Duodenal mucosa (tissue), 2 donors: ENCODE measurements around the gene ADORA2A.

ENCODE experiments used
- H3K27ac ChIP-seq: one replicate; pipeline ENCODE4 v1.7.0; 2013; ENCODE audit warnings: low read depth, low read length
- H3K27me3 ChIP-seq, 2 donors: one replicate each; pipeline ENCODE4 v1.7.0; 2013; ENCODE audit warnings: low read length in 2 of 2, control low read depth in 1 of 2; ENCODE audit not compliant: insufficient read depth in 2 of 2, control insufficient read depth in 1 of 2
- H3K36me3 ChIP-seq, 2 donors: one replicate each; pipeline ENCODE4 v1.7.0; 2013; ENCODE audit warnings: low read length in 2 of 2, control low read depth in 1 of 2; ENCODE audit not compliant: insufficient read depth in 2 of 2, control insufficient read depth in 1 of 2
- H3K4me1 ChIP-seq, 2 donors: one replicate each; pipeline ENCODE4 v1.7.0; 2013; ENCODE audit warnings: low read length in 2 of 2, control low read depth in 1 of 2; ENCODE audit not compliant: insufficient read depth in 2 of 2, control insufficient read depth in 1 of 2
- H3K4me3 ChIP-seq, 2 donors: one replicate each; pipeline ENCODE4 v1.7.0; 2013; ENCODE audit warnings: low read length in 2 of 2, low read depth in 1 of 2
- H3K9ac ChIP-seq, 2 donors: one replicate each; pipeline ENCODE4 v1.7.0; 2013; ENCODE audit warnings: low read length in 2 of 2, low read depth in 1 of 2
- H3K9me3 ChIP-seq, 2 donors: one replicate each; pipeline ENCODE4 v1.7.0; 2013; ENCODE audit warnings: low read length in 2 of 2, control low read depth in 1 of 2; ENCODE audit not compliant: control insufficient read depth in 1 of 2

The ADORA2A gene

GRCh38 chr22:24440270-24440717 lies 12.9 kb downstream of the ADORA2A start:
- Histone ChIP-seq H3K9me3 (no peaks in the 10 kb centered on the region), H3K4me3 (no peak overlapping the region), H3K36me3 (peaks cover 0 to 7% of the 10 kb centered on the region in 2 donors), H3K4me1 (peaks cover 7 to 15% of the 10 kb centered on the region in 2 donors), H3K27me3 (no peaks in the 10 kb centered on the region), H3K27ac (no peak overlapping the region), H3K9ac (no peak overlapping the region)

GRCh38 chr22:24440718-24441405 lies 13.5 kb downstream of the ADORA2A start:
- H3K27ac ChIP-seq: no peak overlapping the region

GRCh38 chr22:24441406-24442351 lies 14.3 kb downstream of the ADORA2A start:
- peaks cover 0 to 7% of the 10 kb centered on the region in 2 donors for H3K36me3 ChIP-seq
- H3K27ac ChIP-seq: no peak overlapping the region
- peaks cover 0 to 6% of the 10 kb centered on the region in 2 donors for H3K4me1 ChIP-seq
- no peaks in the 10 kb centered on the region for H3K9me3 ChIP-seq
- no peak overlapping the region for H3K9ac ChIP-seq
- H3K27me3 ChIP-seq: no peaks in the 10 kb centered on the region
- no peak overlapping the region for H3K4me3 ChIP-seq

More at GRCh38 chr22:24440718-24441405, 13.5 kb downstream of the ADORA2A start:
- Histone ChIP-seq H3K4me1 (peaks cover 2 to 10% of the 10 kb centered on the region in 2 donors), H3K36me3 (peaks cover 0 to 7% of the 10 kb centered on the region in 2 donors), H3K9ac (no peak overlapping the region), H3K4me3 (no peak overlapping the region), H3K27me3 (no peaks in the 10 kb centered on the region), H3K9me3 (no peaks in the 10 kb centered on the region)

- Histone ChIP-seq H3K9ac (no peak overlapping the region), H3K9me3 (no peaks in the 10 kb centered on the region), H3K4me1 (no peaks in the 10 kb centered on the region), H3K27ac (no peak overlapping the region), H3K27me3 (no peaks in the 10 kb centered on the region), H3K36me3 (peaks cover 0 to 7% of the 10 kb centered on the region in 2 donors), H3K4me3 (no peak overlapping the region)
Measured at GRCh38 chr22:24442352-24442744, 14.9 kb downstream of the ADORA2A start.

- H3K36me3 ChIP-seq: peaks cover 0 to 7% of the 10 kb centered on the region in 2 donors
- no peaks in the 10 kb centered on the region for H3K9me3 ChIP-seq
- no peak overlapping the region for H3K9ac ChIP-seq
- no peak overlapping the region for H3K4me3 ChIP-seq
- H3K27ac ChIP-seq: no peak overlapping the region
- H3K4me1 ChIP-seq: no peaks in the 10 kb centered on the region
- H3K27me3 ChIP-seq: no peaks in the 10 kb centered on the region
Measured at GRCh38 chr22:24443668-24444067, 16.3 kb downstream of the ADORA2A start.

GRCh38 chr22:24444251-24444650 lies 16.9 kb downstream of the ADORA2A start:
- no peaks in the 10 kb centered on the region for H3K4me1 ChIP-seq
- H3K27me3 ChIP-seq: no peaks in the 10 kb centered on the region
- no peak overlapping the region for H3K27ac ChIP-seq

GRCh38 chr22:24444729-24445466 lies 17.5 kb downstream of the ADORA2A start:
- Histone ChIP-seq H3K27ac (no peak overlapping the region), H3K4me1 (no peaks in the 10 kb centered on the region), H3K36me3 (peaks cover 0 to 7% of the 10 kb centered on the region in 2 donors), H3K9me3 (no peaks in the 10 kb centered on the region), H3K4me3 (no peak overlapping the region), H3K9ac (no peak overlapping the region), H3K27me3 (no peaks in the 10 kb centered on the region)

More at GRCh38 chr22:24444251-24444650, 16.9 kb downstream of the ADORA2A start:
- H3K9ac ChIP-seq: no peak overlapping the region
- H3K4me3 ChIP-seq: no peak overlapping the region
- H3K36me3 ChIP-seq: peaks cover 0 to 7% of the 10 kb centered on the region in 2 donors
- no peaks in the 10 kb centered on the region for H3K9me3 ChIP-seq

- Histone ChIP-seq H3K9ac (no peak overlapping the region), H3K4me1 (no peaks in the 10 kb centered on the region), H3K4me3 (no peak overlapping the region), H3K27me3 (no peaks in the 10 kb centered on the region), H3K9me3 (no peaks in the 10 kb centered on the region), H3K36me3 (peaks cover 0 to 7% of the 10 kb centered on the region in 2 donors), H3K27ac (no peak overlapping the region)
Measured at GRCh38 chr22:24445481-24446259, 18.3 kb downstream of the ADORA2A start.

- no peaks in the 10 kb centered on the region for H3K27me3 ChIP-seq
- H3K36me3 ChIP-seq: peaks cover 0 to 3% of the 10 kb centered on the region in 2 donors
- H3K4me1 ChIP-seq: no peaks in the 10 kb centered on the region
Measured at GRCh38 chr22:24446260-24446611, 18.8 kb downstream of the ADORA2A start.

More at GRCh38 chr22:24446260-24446611, 18.8 kb downstream of the ADORA2A start:
- Histone ChIP-seq H3K9ac (no peak overlapping the region), H3K4me3 (no peak overlapping the region), H3K9me3 (no peaks in the 10 kb centered on the region), H3K27ac (no peak overlapping the region)
